Neural crest cell (in vitro differentiated cells): ENCODE results near the gene SRA1. TPM values are rescaled to one million over a fixed set of nuclear protein-coding genes. Genes with fewer than 3 reads are reported as not detected.

Source experiments
- DNase-seq: peaks from one replicate; pipeline ENCODE4 v3.0.0; 2021; ENCODE audit warnings: low read depth, mixed read lengths, low spot score
- H3K27ac Mint-ChIP-seq: one replicate; pipeline ENCODE4 v1.8.0; 2021; ENCODE audit warnings: mild to moderate bottlenecking, mixed read lengths; ENCODE audit not compliant: unreplicated experiment
- H3K27me3 Mint-ChIP-seq: 2 replicates; pipeline ENCODE4 v1.8.0; 2021; ENCODE audit warnings: low read depth, mild to moderate bottlenecking, mixed read lengths
- H3K36me3 Mint-ChIP-seq: 2 replicates; pipeline ENCODE4 v1.8.0; 2021; ENCODE audit warnings: low read depth, mild to moderate bottlenecking, mixed read lengths
- H3K4me1 Mint-ChIP-seq: 2 replicates; pipeline ENCODE4 v1.8.0; 2021; ENCODE audit warnings: mixed read lengths
- H3K4me3 Mint-ChIP-seq: one replicate; pipeline ENCODE4 v1.8.0; 2021; ENCODE audit warnings: mild to moderate bottlenecking, mixed read lengths
- H3K9me3 Mint-ChIP-seq: 2 replicates; pipeline ENCODE4 v1.8.0; 2021; ENCODE audit warnings: mixed read lengths
- CTCF ChIP-seq: fragments of 200-600 bp; sonication (generic); conservative IDR thresholded peaks from 2 replicates; pipeline ENCODE4 v1.5.0; 2021; ENCODE audit warnings: antibody characterized with exemption, mild to moderate bottlenecking
- total RNA-seq: library from RNA; stranded (reverse); gene quantifications from 2 replicates; pipeline ENCODE4 v1.2.1, GENCODE V29; 2021

SRA1 gene
- total RNA-seq, 1 donor from 2014 or later, result 36.3 TPM

- no peaks in the 10 kb centered on the region for H3K9me3 Mint-ChIP-seq
- H3K4me3 Mint-ChIP-seq, result peak overlapping the region; percentile 98
- no peaks in the 10 kb centered on the region for H3K27me3 Mint-ChIP-seq
- peaks cover 33% of the 10 kb centered on the region for H3K4me1 Mint-ChIP-seq
- DNase-seq, result no peak
- H3K36me3 Mint-ChIP-seq, result peaks cover 3% of the 10 kb centered on the region
- no peak overlapping the region for H3K27ac Mint-ChIP-seq
- no peak for TF ChIP-seq CTCF
These were observed 8.5 kb upstream of the SRA1 start for GRCh38 chr5:140565780-140566095.

GRCh38 chr5:140565024-140565779, 7.9 kb upstream of the SRA1 start:
- Mint-ChIP-seq H3K9me3 (no peaks in the 10 kb centered on the region), H3K4me1 (peaks cover 33% of the 10 kb centered on the region), H3K36me3 (peaks cover 3% of the 10 kb centered on the region), H3K27me3 (no peaks in the 10 kb centered on the region), H3K27ac (peak overlapping the region; percentile 97), H3K4me3 (peak overlapping the region; percentile 98)
- DNase-seq, result no peak
- no peak for TF ChIP-seq CTCF

- Mint-ChIP-seq H3K9me3 (no peaks in the 10 kb centered on the region), H3K4me3 (peak within 1 kb of the TSS; percentile 98), H3K27me3 (no peaks in the 10 kb centered on the region), H3K4me1 (peaks cover 33% of the 10 kb centered on the region), H3K36me3 (peaks cover 3% of the 10 kb centered on the region), H3K27ac (peak within 1 kb of the TSS; percentile 97)
- DNase-seq, result peak; percentile 83
- TF ChIP-seq CTCF, result no peak
These were observed 7.1 kb upstream of the SRA1 start, which contains the start of the genes APBB3 and SLC35A4 for GRCh38 chr5:140564196-140565023. TSS of gene APBB3 (minus strand) at chr5:140564598. CDS start at chr5:140564245, 353 bp downstream. TSS of gene SLC35A4 (plus strand) at chr5:140564828. CDS start at chr5:140567170, 2,342 bp downstream.

GRCh38 chr5:140563596-140563995, 6.3 kb upstream of the SRA1 start:
- Mint-ChIP-seq H3K4me1 (peaks cover 33% of the 10 kb centered on the region), H3K27ac (peak overlapping the region; percentile 96)

More at GRCh38 chr5:140563596-140563995, 6.3 kb upstream of the SRA1 start:
- H3K9me3 Mint-ChIP-seq, result no peaks in the 10 kb centered on the region
- no peak for TF ChIP-seq CTCF
- H3K27me3 Mint-ChIP-seq, result no peaks in the 10 kb centered on the region
- DNase-seq, result no peak
- peak overlapping the region; percentile 98 for H3K4me3 Mint-ChIP-seq
- H3K36me3 Mint-ChIP-seq, result peaks cover 3% of the 10 kb centered on the region
